ENCODE measurements around the gene TOP3B. TPM values are rescaled to one million over a fixed set of nuclear protein-coding genes. Genes with fewer than 3 reads are reported as not detected.

The TOP3B gene
- total RNA-seq, 4 donors from 2014 or later: 44.9 to 94.6 (median 65.4) TPM

- intact Hi-C loops (cut with DNase I; ENCODE audit: low total_unique reads): no loop called here
- no peaks in the 10 kb centered on the region for H3K9me3 ChIP-seq
- no peaks in the 10 kb centered on the region for H3K4me1 ChIP-seq
- DNase-seq: no peak
- H3K36me3 ChIP-seq: no peaks in the 10 kb centered on the region
- TF ChIP-seq POLR2A (IDR thresholded peaks at IDR 0.05) (no peak), CTCF (IDR thresholded peaks at IDR 0.05) (no peak), EP300 (IDR thresholded peaks at IDR 0.05; ENCODE audit: low read depth) (no peak), POLR2AphosphoS5 (IDR thresholded peaks at IDR 0.05) (no peak)
- H3K4me3 ChIP-seq: no peak overlapping the region
- 79% methylated on average over 6 of the region's 6 CpGs; no CpG with 5 or more reads in 1 of the 2 donors for WGBS, 2 donors (ENCODE audit: low coverage in 1 of 2)
- in situ Hi-C loops (cut with MboI; ENCODE audit: low pct_ligation_motif_present in 1 of 4, low pct_unique_long_range_greater_than_20kb in 1 of 4, low sequenced_read_pairs in 3 of 4): no loop called here
- no peak overlapping the region for H3K27ac ChIP-seq
- no peaks in the 10 kb centered on the region for H3K27me3 ChIP-seq
These were observed 8.7 kb upstream of the TOP3B start for GRCh38 chr22:21991304-21991596.

- WGBS, 2 donors (ENCODE audit: low coverage in 1 of 2): 75% methylated on average over 16 of the region's 16 CpGs; no CpG with 5 or more reads in 1 of the 2 donors
- Histone ChIP-seq H3K27ac (no peak overlapping the region), H3K27me3 (no peaks in the 10 kb centered on the region), H3K4me1 (no peaks in the 10 kb centered on the region), H3K36me3 (no peaks in the 10 kb centered on the region), H3K9me3 (no peaks in the 10 kb centered on the region), H3K4me3 (no peak overlapping the region)
- intact Hi-C loops (cut with DNase I; ENCODE audit: low total_unique reads): no loop called here
- DNase-seq: no peak
- TF ChIP-seq CTCF (IDR thresholded peaks at IDR 0.05) (no peak), POLR2AphosphoS5 (IDR thresholded peaks at IDR 0.05) (no peak), EP300 (IDR thresholded peaks at IDR 0.05; ENCODE audit: low read depth) (no peak), POLR2A (IDR thresholded peaks at IDR 0.05) (no peak)
- in situ Hi-C loops (cut with MboI; ENCODE audit: low pct_ligation_motif_present in 1 of 4, low pct_unique_long_range_greater_than_20kb in 1 of 4, low sequenced_read_pairs in 3 of 4): no loop called here
These were observed 8.1 kb upstream of the TOP3B start for GRCh38 chr22:21990445-21991303.

- in situ Hi-C loops (cut with MboI; ENCODE audit: low pct_ligation_motif_present in 1 of 4, low pct_unique_long_range_greater_than_20kb in 1 of 4, low sequenced_read_pairs in 3 of 4): no loop called here
These were observed 6.5 kb upstream of the TOP3B start for GRCh38 chr22:21989049-21989448.

GRCh38 chr22:21985214-21985613 lies 2.6 kb upstream of the TOP3B start:
- intact Hi-C loops (cut with DNase I; ENCODE audit: low total_unique reads): no loop called here
- H3K27ac ChIP-seq: no peak overlapping the region
- 93% methylated on average over 5 of the region's 5 CpGs; no CpG with 5 or more reads in 1 of the 2 donors for WGBS, 2 donors (ENCODE audit: low coverage in 1 of 2)
- no peaks in the 10 kb centered on the region for H3K9me3 ChIP-seq
- H3K4me3 ChIP-seq: no peak overlapping the region
- TF ChIP-seq CTCF (IDR thresholded peaks at IDR 0.05): no peak
- TF ChIP-seq EP300 (IDR thresholded peaks at IDR 0.05; ENCODE audit: low read depth): no peak
- TF ChIP-seq POLR2AphosphoS5 (IDR thresholded peaks at IDR 0.05): no peak
- no peak for TF ChIP-seq POLR2A (IDR thresholded peaks at IDR 0.05)
- peaks cover 6 to 15% (median 10%) of the 10 kb centered on the region in 4 donors for H3K4me1 ChIP-seq
- no peaks in the 10 kb centered on the region for H3K27me3 ChIP-seq
- DNase-seq: no peak
- no peaks in the 10 kb centered on the region for H3K36me3 ChIP-seq
- in situ Hi-C loops (cut with MboI; ENCODE audit: low pct_ligation_motif_present in 1 of 4, low pct_unique_long_range_greater_than_20kb in 1 of 4, low sequenced_read_pairs in 3 of 4): no loop called here

More at GRCh38 chr22:21989049-21989448, 6.5 kb upstream of the TOP3B start:
- H3K36me3 ChIP-seq: no peaks in the 10 kb centered on the region
- no peak for DNase-seq
- 81 to 100% methylated on average over 2 to 6 of the region's 6 CpGs for WGBS, 2 donors (ENCODE audit: low coverage in 1 of 2)
- no peak overlapping the region for H3K4me3 ChIP-seq
- intact Hi-C loops (cut with DNase I; ENCODE audit: low total_unique reads): no loop called here
- no peaks in the 10 kb centered on the region for H3K27me3 ChIP-seq
- no peaks in the 10 kb centered on the region for H3K9me3 ChIP-seq
- no peak for TF ChIP-seq CTCF (IDR thresholded peaks at IDR 0.05)
- no peak for TF ChIP-seq POLR2AphosphoS5 (IDR thresholded peaks at IDR 0.05)
- no peak for TF ChIP-seq EP300 (IDR thresholded peaks at IDR 0.05; ENCODE audit: low read depth)
- TF ChIP-seq POLR2A (IDR thresholded peaks at IDR 0.05): no peak
- H3K27ac ChIP-seq: no peak overlapping the region
- no peaks in the 10 kb centered on the region for H3K4me1 ChIP-seq

All from transverse colon (tissue), 4 donors.